ENCODE measurements around the gene RANBP17. TPM values are rescaled to one million over a fixed set of nuclear protein-coding genes. Genes with fewer than 3 reads are reported as not detected.
A peak's percentile ranks its signal among the peaks of the same experiment; 100 is the strongest.

RANBP17 gene
- total and polyA plus RNA-seq, 2 experiments from 2014 or later = 3.7 to 3.8 TPM

DNA sequence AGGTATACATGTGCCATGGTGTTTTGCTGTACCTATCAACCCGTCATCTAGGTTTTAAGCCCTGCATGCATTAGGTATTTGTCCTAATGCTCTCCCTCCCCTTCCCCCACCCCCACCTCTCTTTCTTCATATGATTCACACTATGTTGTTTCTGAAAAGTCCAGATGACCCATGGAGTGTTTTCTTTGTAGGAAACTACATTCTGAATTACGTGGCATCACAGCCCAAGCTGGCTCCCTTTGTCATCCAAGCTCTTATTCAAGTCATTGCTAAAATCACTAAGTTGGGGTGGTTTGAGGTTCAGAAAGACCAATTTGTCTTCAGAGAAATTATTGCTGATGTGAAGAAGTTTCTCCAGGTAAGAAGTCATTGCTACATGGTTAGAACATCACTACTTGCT, 30.4 kb downstream of the RANBP17 start:
- Histone ChIP-seq H3K9me2 (ENCODE audit: insufficient read depth) (no peaks in the 10 kb centered on the region), H3K9ac (no peak overlapping the region; the same call in 1 of the 2 replicates), H3K9me3 (ENCODE audit: low read depth) (no peaks in the 10 kb centered on the region), H3K27ac (peak overlapping the region; percentile 55), H3K36me3 (ENCODE audit: low read depth) (no peaks in the 10 kb centered on the region), H3K4me1 (ENCODE audit: insufficient read depth) (peaks cover 7% of the 10 kb centered on the region), H3K4me2 (ENCODE audit: unreplicated experiment) (peak overlapping the region; percentile 21), H2AFZ (no peak overlapping the region), H4K20me1 (ENCODE audit: insufficient read depth) (no peaks in the 10 kb centered on the region), H3F3A (ENCODE audit: insufficient read depth) (peaks cover 7% of the 10 kb centered on the region; the same call in 1 of the 2 replicates), H3K79me2 (ENCODE audit: insufficient read depth) (no peaks in the 10 kb centered on the region), H3K4me3 (no peak overlapping the region), H3K27me3 (replicated peaks; ENCODE audit: insufficient read depth) (no peaks in the 10 kb centered on the region)
- WGBS, 2 experiments (ENCODE audit: low coverage in 1 of 2, low lambda C conversion rate in 2 of 2, missing lambda C conversion rate in 2 of 2) = 53 to 59% methylated on average over 2 of the region's 2 CpGs
- in situ Hi-C loops (cut with MboI) = no loop called here
- TF ChIP-seq EZH2 (IDR thresholded peaks at IDR 0.05; ENCODE audit: insufficient read depth, poor library complexity, severe bottlenecking) (no peak), EZH2phosphoT487 (IDR thresholded peaks at IDR 0.05; ENCODE audit: insufficient read depth, low read depth) (no peak)
- peak; percentile 64 for DNase-seq

DNA sequence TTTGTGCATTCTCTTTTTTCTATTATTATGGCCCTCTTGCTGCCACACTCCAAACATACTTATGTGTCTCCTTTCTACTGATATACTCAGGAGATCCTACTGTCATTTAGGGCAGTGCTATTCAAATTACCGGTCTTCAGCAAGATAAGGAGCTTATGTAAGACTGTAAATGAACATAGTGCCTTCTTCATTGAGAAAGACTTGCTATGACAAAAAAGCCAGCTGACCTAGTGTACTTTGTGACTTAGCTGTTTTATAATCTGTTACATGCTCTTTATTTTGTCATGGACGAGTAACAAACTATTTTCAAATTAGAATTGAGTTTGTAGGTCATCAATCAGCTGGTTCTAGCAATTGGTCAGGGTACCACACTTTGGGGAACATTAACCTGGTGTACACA, 32.8 kb downstream of the RANBP17 start:
- H3K27me3 ChIP-seq (replicated peaks; ENCODE audit: insufficient read depth) = no peaks in the 10 kb centered on the region
- H3K27ac ChIP-seq = no peak overlapping the region
- peaks cover 7% of the 10 kb centered on the region for H3K4me1 ChIP-seq (ENCODE audit: insufficient read depth)
- DNase-seq = no peak
- H3K9me2 ChIP-seq (ENCODE audit: insufficient read depth) = no peaks in the 10 kb centered on the region
- H3K36me3 ChIP-seq (ENCODE audit: low read depth) = no peaks in the 10 kb centered on the region
- no peak for TF ChIP-seq EZH2phosphoT487 (IDR thresholded peaks at IDR 0.05; ENCODE audit: insufficient read depth, low read depth)
- no peak for TF ChIP-seq EZH2 (IDR thresholded peaks at IDR 0.05; ENCODE audit: insufficient read depth, poor library complexity, severe bottlenecking)
- H3K4me3 ChIP-seq = no peak overlapping the region
- no peak overlapping the region for H2AFZ ChIP-seq
- in situ Hi-C loops (cut with MboI) = no loop called here
- H3F3A ChIP-seq (ENCODE audit: insufficient read depth) = peaks cover 7% of the 10 kb centered on the region; the same call in 1 of the 2 replicates
- 12 to 14% methylated on average over 2 of the region's 2 CpGs for WGBS, 2 experiments (ENCODE audit: low coverage in 1 of 2, low lambda C conversion rate in 2 of 2, missing lambda C conversion rate in 2 of 2)
- no peaks in the 10 kb centered on the region for H4K20me1 ChIP-seq (ENCODE audit: insufficient read depth)
- H3K4me2 ChIP-seq (ENCODE audit: unreplicated experiment) = no peak overlapping the region
- no peaks in the 10 kb centered on the region for H3K79me2 ChIP-seq (ENCODE audit: insufficient read depth)
- no peaks in the 10 kb centered on the region for H3K9me3 ChIP-seq (ENCODE audit: low read depth)
- no peak overlapping the region for H3K9ac ChIP-seq

DNA sequence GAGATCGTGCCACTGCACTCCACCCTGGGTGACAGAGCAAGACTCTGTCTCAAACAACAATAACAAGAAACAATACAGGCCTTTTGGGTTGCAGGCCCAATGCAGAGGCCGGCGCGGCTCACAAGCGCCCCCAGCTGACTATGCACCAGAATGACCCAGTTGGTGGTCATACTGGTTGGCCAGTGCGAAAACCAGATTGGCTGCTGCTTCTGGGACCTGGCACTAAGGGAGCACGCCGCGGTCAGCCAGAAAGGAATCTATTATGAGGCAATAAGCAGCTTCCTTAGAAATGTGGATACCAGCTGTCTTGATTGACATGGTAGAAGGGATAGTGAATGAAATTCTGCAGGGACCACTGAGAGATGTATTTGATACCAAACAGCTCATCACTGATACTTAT, 35.0 kb downstream of the RANBP17 start:
- Histone ChIP-seq H3F3A (ENCODE audit: insufficient read depth) (peaks cover 7% of the 10 kb centered on the region; the same call in 1 of the 2 replicates), H4K20me1 (ENCODE audit: insufficient read depth) (no peaks in the 10 kb centered on the region), H3K4me1 (ENCODE audit: insufficient read depth) (peaks cover 7% of the 10 kb centered on the region), H3K79me2 (ENCODE audit: insufficient read depth) (no peaks in the 10 kb centered on the region), H3K4me3 (no peak overlapping the region), H3K9me2 (ENCODE audit: insufficient read depth) (no peaks in the 10 kb centered on the region), H3K9me3 (ENCODE audit: low read depth) (no peaks in the 10 kb centered on the region), H3K9ac (no peak overlapping the region), H3K27me3 (replicated peaks; ENCODE audit: insufficient read depth) (no peaks in the 10 kb centered on the region), H2AFZ (no peak overlapping the region), H3K27ac (no peak overlapping the region), H3K36me3 (ENCODE audit: low read depth) (no peaks in the 10 kb centered on the region), H3K4me2 (ENCODE audit: unreplicated experiment) (no peak overlapping the region)
- WGBS, 2 experiments (ENCODE audit: low coverage in 1 of 2, low lambda C conversion rate in 2 of 2, missing lambda C conversion rate in 2 of 2) = 28 to 39% methylated on average over 9 of the region's 9 CpGs
- peak; percentile 65 for DNase-seq
- TF ChIP-seq EZH2 (IDR thresholded peaks at IDR 0.05; ENCODE audit: insufficient read depth, poor library complexity, severe bottlenecking) (no peak), EZH2phosphoT487 (IDR thresholded peaks at IDR 0.05; ENCODE audit: insufficient read depth, low read depth) (no peak)
- in situ Hi-C loops (cut with MboI) = no loop called here

DNA sequence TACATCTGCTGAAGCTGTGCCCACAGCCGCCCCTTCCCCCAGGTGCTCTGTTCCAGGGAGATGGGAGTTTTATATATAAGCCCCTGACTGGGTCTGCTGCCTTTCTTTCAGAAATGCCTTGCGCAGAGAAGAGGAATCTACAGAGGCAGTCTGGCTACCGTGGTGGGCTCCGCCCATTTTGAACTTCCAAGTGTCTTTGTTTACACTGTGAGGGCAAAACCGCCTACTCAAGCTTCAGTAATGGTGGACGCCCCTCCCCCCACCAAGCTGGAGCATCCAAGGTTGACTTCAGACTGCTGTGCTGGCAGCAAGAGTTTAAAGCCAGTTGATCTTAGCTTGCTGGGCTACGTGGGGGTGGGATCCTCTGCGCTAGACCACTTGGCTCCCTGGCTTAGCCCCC, 41.3 kb downstream of the RANBP17 start:
- Histone ChIP-seq H3K4me1 (ENCODE audit: insufficient read depth) (no peaks in the 10 kb centered on the region), H3F3A (ENCODE audit: insufficient read depth) (no peaks in the 10 kb centered on the region; the same call in 1 of the 2 replicates), H3K36me3 (ENCODE audit: low read depth) (no peaks in the 10 kb centered on the region), H3K79me2 (ENCODE audit: insufficient read depth) (no peaks in the 10 kb centered on the region), H3K9me3 (ENCODE audit: low read depth) (no peaks in the 10 kb centered on the region), H3K9ac (no peak overlapping the region), H3K27me3 (replicated peaks; ENCODE audit: insufficient read depth) (no peaks in the 10 kb centered on the region), H3K4me2 (ENCODE audit: unreplicated experiment) (no peak overlapping the region), H3K9me2 (ENCODE audit: insufficient read depth) (no peaks in the 10 kb centered on the region), H4K20me1 (ENCODE audit: insufficient read depth) (no peaks in the 10 kb centered on the region), H3K4me3 (no peak overlapping the region), H2AFZ (no peak overlapping the region), H3K27ac (no peak overlapping the region)
- in situ Hi-C loops (cut with MboI) = no loop called here
- TF ChIP-seq EZH2 (IDR thresholded peaks at IDR 0.05; ENCODE audit: insufficient read depth, poor library complexity, severe bottlenecking) (no peak), EZH2phosphoT487 (IDR thresholded peaks at IDR 0.05; ENCODE audit: insufficient read depth, low read depth) (no peak)
- no peak for DNase-seq
- 66 to 70% methylated on average over 8 of the region's 8 CpGs for WGBS, 2 experiments (ENCODE audit: low coverage in 1 of 2, low lambda C conversion rate in 2 of 2, missing lambda C conversion rate in 2 of 2)

DNA sequence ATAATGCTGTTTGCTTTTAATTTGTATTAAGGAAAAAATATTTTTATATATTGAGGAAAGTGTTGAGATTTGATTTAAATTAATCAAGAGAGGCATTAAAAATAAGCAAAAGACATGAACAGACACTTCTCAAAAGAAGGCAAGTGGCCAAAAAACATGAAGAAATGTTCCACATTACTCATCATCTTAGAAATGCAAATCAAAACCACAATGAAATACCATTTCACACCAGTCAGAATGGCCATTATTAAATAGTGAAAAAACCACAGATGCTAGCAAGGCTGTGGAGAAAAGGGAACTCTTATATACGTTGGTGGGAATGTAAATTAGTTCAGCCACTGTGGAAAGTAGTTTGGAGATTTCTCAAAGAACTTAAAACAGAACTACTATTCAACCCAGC, 45.9 kb downstream of the RANBP17 start:
- no peak for TF ChIP-seq EZH2phosphoT487 (IDR thresholded peaks at IDR 0.05; ENCODE audit: insufficient read depth, low read depth)
- TF ChIP-seq EZH2 (IDR thresholded peaks at IDR 0.05; ENCODE audit: insufficient read depth, poor library complexity, severe bottlenecking) = no peak
- no peak overlapping the region for H2AFZ ChIP-seq
- 17 to 30% methylated on average over 1 of the region's 1 CpG for WGBS, 2 experiments (ENCODE audit: low coverage in 1 of 2, low lambda C conversion rate in 2 of 2, missing lambda C conversion rate in 2 of 2)

More for the DNA sequence above, 45.9 kb downstream of the RANBP17 start:
- no peaks in the 10 kb centered on the region for H3K36me3 ChIP-seq (ENCODE audit: low read depth)
- no peaks in the 10 kb centered on the region for H3K79me2 ChIP-seq (ENCODE audit: insufficient read depth)
- H3K4me3 ChIP-seq = no peak overlapping the region
- H3K9me3 ChIP-seq (ENCODE audit: low read depth) = no peaks in the 10 kb centered on the region
- DNase-seq = peak; percentile 57
- H4K20me1 ChIP-seq (ENCODE audit: insufficient read depth) = no peaks in the 10 kb centered on the region
- no peaks in the 10 kb centered on the region for H3K27me3 ChIP-seq (replicated peaks; ENCODE audit: insufficient read depth)
- H3K4me1 ChIP-seq (ENCODE audit: insufficient read depth) = no peaks in the 10 kb centered on the region
- no peaks in the 10 kb centered on the region; the same call in 1 of the 2 replicates for H3F3A ChIP-seq (ENCODE audit: insufficient read depth)
- no peak overlapping the region for H3K9ac ChIP-seq
- in situ Hi-C loops (cut with MboI) = no loop called here
- no peak overlapping the region for H3K27ac ChIP-seq
- H3K9me2 ChIP-seq (ENCODE audit: insufficient read depth) = no peaks in the 10 kb centered on the region
- H3K4me2 ChIP-seq (ENCODE audit: unreplicated experiment) = no peak overlapping the region
